ENCODE results near the gene GABRA5.
"Not testable (repeated sequence)": the region's sequence is repeated elsewhere in the genome, so short reads cannot be mapped to it uniquely, and the experiment has no call there.

The GABRA5 gene

GRCh38 chr15:26866298-26867199 is at the start of gene GABRA5:
GABRA5 (plus strand) TSS chr15:26867062; CDS start chr15:26869249, 2,187 bp downstream.
- no peak for DNase-seq (ENCODE audit: low read depth, low spot score)

- DNase-seq (ENCODE audit: low read depth, low spot score), result not testable (repeated sequence)
Measured at GRCh38 chr15:26831191-26831590, 35.7 kb upstream of the GABRA5 start.

GRCh38 chr15:26831951-26832350 is 34.9 kb upstream of the GABRA5 start:
- DNase-seq (ENCODE audit: low read depth, low spot score), result no peak

- no peak for DNase-seq (ENCODE audit: low read depth, low spot score)
Measured at GRCh38 chr15:26838742-26839460, 28.0 kb upstream of the GABRA5 start.

GRCh38 chr15:26841514-26841913 is 25.3 kb upstream of the GABRA5 start:
- DNase-seq (ENCODE audit: low read depth, low spot score), result no peak

- no peak for DNase-seq (ENCODE audit: low read depth, low spot score)
Measured at GRCh38 chr15:26841941-26842340, 24.9 kb upstream of the GABRA5 start.

- no peak for DNase-seq (ENCODE audit: low read depth, low spot score)
Measured at GRCh38 chr15:26842391-26842790, 24.5 kb upstream of the GABRA5 start.

- DNase-seq (ENCODE audit: low read depth, low spot score), result no peak
Measured at GRCh38 chr15:26844901-26845300, 22.0 kb upstream of the GABRA5 start.

- DNase-seq (ENCODE audit: low read depth, low spot score), result no peak
Measured at GRCh38 chr15:26848498-26848897, 18.4 kb upstream of the GABRA5 start.

GRCh38 chr15:26850161-26850560 is 16.7 kb upstream of the GABRA5 start:
- no peak for DNase-seq (ENCODE audit: low read depth, low spot score)

GRCh38 chr15:26852980-26853379 is 13.9 kb upstream of the GABRA5 start:
- DNase-seq (ENCODE audit: low read depth, low spot score), result no peak

GRCh38 chr15:26854435-26854834 is 12.4 kb upstream of the GABRA5 start:
- DNase-seq (ENCODE audit: low read depth, low spot score), result no peak

GRCh38 chr15:26864664-26865191 is 2.1 kb upstream of the GABRA5 start:
- DNase-seq (ENCODE audit: low read depth, low spot score), result peak; percentile 12

- no peak for DNase-seq (ENCODE audit: low read depth, low spot score)
Measured at GRCh38 chr15:26867200-26868007, 542 bp downstream of the GABRA5 start.

GRCh38 chr15:26868029-26868685 is 1.3 kb downstream of the GABRA5 start:
- DNase-seq (ENCODE audit: low read depth, low spot score), result no peak

GRCh38 chr15:26869628-26870027 is 2.8 kb downstream of the GABRA5 start:
- no peak for DNase-seq (ENCODE audit: low read depth, low spot score)

- DNase-seq (ENCODE audit: low read depth, low spot score), result no peak
Measured at GRCh38 chr15:26870346-26870745, 3.5 kb downstream of the GABRA5 start.

GRCh38 chr15:26872206-26872605 is 5.3 kb downstream of the GABRA5 start:
- no peak for DNase-seq (ENCODE audit: low read depth, low spot score)

- no peak for DNase-seq (ENCODE audit: low read depth, low spot score)
Measured at GRCh38 chr15:26873846-26874245, 7.0 kb downstream of the GABRA5 start.

GRCh38 chr15:26874774-26875475 is 8.1 kb downstream of the GABRA5 start:
- no peak for DNase-seq (ENCODE audit: low read depth, low spot score)

- no peak for DNase-seq (ENCODE audit: low read depth, low spot score)
Measured at GRCh38 chr15:26875476-26875850, 8.6 kb downstream of the GABRA5 start.
